Smooth muscle cell of the coronary artery (primary cell): ENCODE measurements around the gene C6orf120. TPM values are rescaled to one million over a fixed set of nuclear protein-coding genes. Genes with fewer than 3 reads are reported as not detected.

Experiments
- total RNA-seq: library from RNA; depleted of rRNA; stranded (reverse); fragments of >200 nt; gene quantifications from 2 replicates; pipeline ENCODE4 v1.2.3, GENCODE V29; 2014; ENCODE audit warnings: low replicate concordance

Gene C6orf120
- 29.4 and 30.8 TPM in 2 replicates for total RNA-seq

DNA sequence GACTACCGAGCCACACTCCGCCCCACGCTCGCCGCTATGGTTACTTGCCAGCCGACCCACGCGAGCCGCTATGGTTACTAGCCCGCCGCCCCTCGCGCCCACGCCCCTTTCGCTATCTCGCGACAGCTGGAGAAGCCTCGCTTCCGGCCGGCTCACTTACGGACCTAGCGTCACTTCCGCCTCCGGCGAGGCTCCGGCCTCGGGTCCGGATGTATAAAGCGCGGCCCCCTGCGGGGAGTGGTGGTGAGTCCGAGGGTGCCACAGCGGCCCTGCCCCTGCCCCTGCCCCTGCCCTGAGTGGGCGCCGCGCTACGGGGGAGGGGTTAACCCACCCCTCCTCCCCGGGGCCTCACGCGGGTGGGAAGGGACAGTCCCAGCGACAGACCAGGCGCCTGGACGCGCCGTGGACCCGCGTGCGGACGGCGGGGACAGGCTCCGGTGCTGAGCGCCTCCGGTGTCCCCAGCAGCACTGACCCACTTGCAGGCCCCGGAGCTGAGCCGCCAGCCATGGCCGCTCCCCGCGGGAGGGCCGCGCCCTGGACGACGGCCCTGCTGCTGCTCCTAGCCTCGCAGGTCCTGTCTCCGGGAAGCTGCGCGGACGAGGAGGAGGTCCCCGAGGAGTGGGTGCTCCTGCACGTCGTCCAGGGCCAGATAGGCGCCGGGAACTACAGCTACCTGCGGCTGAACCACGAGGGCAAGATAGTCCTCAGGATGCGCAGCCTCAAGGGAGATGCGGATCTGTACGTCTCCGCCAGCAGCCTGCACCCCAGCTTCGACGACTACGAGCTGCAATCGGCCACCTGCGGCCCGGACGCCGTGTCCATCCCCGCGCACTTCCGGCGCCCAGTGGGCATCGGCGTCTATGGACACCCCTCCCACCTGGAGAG is at the start of gene C6orf120, which contains the start of gene WDR27:
C6orf120 (plus strand) TSS at position 173 of the 886 bp plus-strand sequence; CDS start at position 507, 334 bp downstream.
WDR27 (minus strand) TSS at position 76 of the 886 bp plus-strand sequence. CDS start 13,024 bp downstream, outside the sequence.

GRCh38 chr6:169724494-169725124 is 22.7 kb downstream of the C6orf120 start, which contains the start of gene PHF10:
Gene PHF10 (minus strand): TSS chr6:169724500. CDS start chr6:169723931, 569 bp downstream.

DNA sequence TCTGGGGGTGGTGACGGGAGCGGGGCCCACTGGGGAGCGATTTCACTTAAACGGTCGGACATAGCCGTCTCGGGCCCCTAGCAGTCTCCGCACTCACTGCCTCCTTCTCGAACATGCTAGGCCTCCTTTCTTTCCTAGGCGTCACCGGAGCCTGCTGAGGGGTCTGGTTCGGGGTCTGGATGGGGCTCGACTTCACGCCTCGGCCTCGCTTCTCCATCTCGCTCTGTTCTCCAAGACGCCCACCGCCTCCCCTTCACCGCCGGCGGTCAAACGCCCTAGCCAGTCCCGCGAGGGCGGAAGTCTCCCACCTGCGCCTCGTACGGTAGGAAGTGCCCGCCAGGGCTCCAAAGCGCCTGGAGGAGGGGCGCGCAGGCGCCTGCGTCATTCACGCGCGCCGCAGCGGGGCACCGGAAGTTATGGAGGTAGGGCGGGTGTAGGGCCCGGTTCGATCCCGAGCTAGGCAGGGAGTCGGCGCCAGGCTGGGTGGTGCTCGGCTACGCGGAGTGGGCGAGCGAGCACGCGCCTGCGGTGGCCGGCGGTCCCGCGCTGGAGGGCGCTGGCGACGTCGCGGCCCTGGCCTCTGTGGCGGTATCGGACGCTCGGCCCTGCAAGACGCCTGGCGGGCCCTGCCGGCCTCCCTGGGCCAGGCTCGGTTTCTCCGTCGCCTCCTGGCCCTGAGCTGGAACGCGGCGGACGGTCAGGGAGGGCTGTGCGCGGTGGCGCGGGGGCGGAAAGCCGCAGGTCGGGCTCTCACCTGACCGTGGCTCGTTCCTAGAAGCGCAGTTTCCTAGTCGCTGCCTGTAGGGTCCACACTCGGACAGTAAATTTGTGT is 49.5 kb downstream of the C6orf120 start, which contains the start of the genes DYNLT2 and ERMARD:
DYNLT2 (minus strand) TSS at position 331 of the 832 bp plus-strand sequence; CDS start at position 217, 114 bp downstream.
ERMARD (plus strand) TSS at position 381 of the 832 bp plus-strand sequence; CDS start at position 417, 36 bp downstream.

Other genes starting within 250 kb of the C6orf120 start
- 11.6 and 17.2 TPM in 2 replicates for gene WDR27, start 97 bp upstream of the C6orf120 start, total RNA-seq
- gene PHF10, start 22.4 kb downstream of the C6orf120 start, total RNA-seq = 9.2 and 12.9 TPM in 2 replicates
- 0.45 and 0.47 TPM in 2 replicates for gene DYNLT2, start 49.4 kb downstream of the C6orf120 start, total RNA-seq
- gene ERMARD, start 49.5 kb downstream of the C6orf120 start, total RNA-seq = 17.7 and 38.6 TPM in 2 replicates